Heart left ventricle (tissue), 13 donors: Measurements from ENCODE around the gene ZNF253.

Experiments
- POLR2A ChIP-seq, 2 donors: fragments of 450-650 bp; IDR thresholded peaks; one replicate each; pipeline ENCODE4 v1.6.1; 2017; ENCODE audit warnings: antibody characterized with exemption in 2 of 2, mild to moderate bottlenecking in 2 of 2, moderate library complexity in 2 of 2
- TF ChIP-seq, protein P1 (sequence below), 12 donors: fragments of 200-600 bp; sonication (generic) in 4 of 12; IDR thresholded peaks; one replicate each; pipeline versions ENCODE4 v1.5.0 to v1.8.0; 2018 to 2022; ENCODE audit warnings: antibody characterized with exemption in 12 of 12, mild to moderate bottlenecking in 5 of 12
- donor health status: ischemic (EF 13 %, LVEDD 7.1; RV severe dilation, severe dysfunction).
- donor health status: DM: no; HTN: yes; CAD: no.
- donor health status: DM: no; HTN: no; CAD: no.
- donor health status: ischemic (EF 25% LVEDD 6.9; RV normal size, moderate dysfunction).
- donor health status: ischemic (EF 25% LVEDD 5.7; RV mildly dilated, moderate dysfunction).
- donor health status: ischemic (EF 35%, LVEDD 5.7; RV mildly dilated, moderate dysfunction).
- donor health status: nonischemic (EF 11% LVEDD 7.7; RV severe dilation, severe dysfunction).
- donor health status: DM: yes; HTN: yes; CAD: no.
- donor health status: PGD.
- donor health status: ischemic (EF 29% LVEDD 5.4; RV normal size, mild dysfunction).
- donor health status: nonischemic (EF 23%, LVEDD 6.1; RV moderate dilation, normal function).

DNA sequence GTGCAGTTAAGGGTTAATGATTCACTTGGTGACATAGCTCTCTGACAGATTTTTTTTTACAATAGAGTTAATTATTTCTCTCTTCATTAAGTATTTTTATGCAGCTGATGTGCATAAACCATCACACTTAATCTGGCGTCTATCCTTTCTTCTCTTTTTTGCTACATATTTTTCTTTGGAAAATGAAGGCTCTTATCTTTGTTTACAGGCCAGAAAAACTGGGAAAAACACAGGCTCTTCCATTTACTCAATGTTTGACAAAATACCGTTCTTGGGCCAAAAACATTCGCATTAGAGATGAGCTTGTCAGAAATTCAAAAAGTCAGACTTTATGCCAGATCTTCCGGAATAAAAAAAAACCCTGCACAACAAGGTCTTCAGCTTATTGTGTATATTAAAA lies 12.0 kb downstream of the ZNF253 start:
- TF ChIP-seq, protein P1, sequence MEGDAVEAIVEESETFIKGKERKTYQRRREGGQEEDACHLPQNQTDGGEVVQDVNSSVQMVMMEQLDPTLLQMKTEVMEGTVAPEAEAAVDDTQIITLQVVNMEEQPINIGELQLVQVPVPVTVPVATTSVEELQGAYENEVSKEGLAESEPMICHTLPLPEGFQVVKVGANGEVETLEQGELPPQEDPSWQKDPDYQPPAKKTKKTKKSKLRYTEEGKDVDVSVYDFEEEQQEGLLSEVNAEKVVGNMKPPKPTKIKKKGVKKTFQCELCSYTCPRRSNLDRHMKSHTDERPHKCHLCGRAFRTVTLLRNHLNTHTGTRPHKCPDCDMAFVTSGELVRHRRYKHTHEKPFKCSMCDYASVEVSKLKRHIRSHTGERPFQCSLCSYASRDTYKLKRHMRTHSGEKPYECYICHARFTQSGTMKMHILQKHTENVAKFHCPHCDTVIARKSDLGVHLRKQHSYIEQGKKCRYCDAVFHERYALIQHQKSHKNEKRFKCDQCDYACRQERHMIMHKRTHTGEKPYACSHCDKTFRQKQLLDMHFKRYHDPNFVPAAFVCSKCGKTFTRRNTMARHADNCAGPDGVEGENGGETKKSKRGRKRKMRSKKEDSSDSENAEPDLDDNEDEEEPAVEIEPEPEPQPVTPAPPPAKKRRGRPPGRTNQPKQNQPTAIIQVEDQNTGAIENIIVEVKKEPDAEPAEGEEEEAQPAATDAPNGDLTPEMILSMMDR (IDR thresholded peaks at IDR 0.05), result no peak
- no peak for TF ChIP-seq POLR2A (IDR thresholded peaks at IDR 0.05)
